ENCODE results near the gene PACRG.
A peak's percentile ranks its signal among the peaks of the same experiment; 100 is the strongest.
"Not testable (repeated sequence)": the region's sequence is repeated elsewhere in the genome, so short reads cannot be mapped to it uniquely, and the experiment has no call there.

Gene PACRG

DNA sequence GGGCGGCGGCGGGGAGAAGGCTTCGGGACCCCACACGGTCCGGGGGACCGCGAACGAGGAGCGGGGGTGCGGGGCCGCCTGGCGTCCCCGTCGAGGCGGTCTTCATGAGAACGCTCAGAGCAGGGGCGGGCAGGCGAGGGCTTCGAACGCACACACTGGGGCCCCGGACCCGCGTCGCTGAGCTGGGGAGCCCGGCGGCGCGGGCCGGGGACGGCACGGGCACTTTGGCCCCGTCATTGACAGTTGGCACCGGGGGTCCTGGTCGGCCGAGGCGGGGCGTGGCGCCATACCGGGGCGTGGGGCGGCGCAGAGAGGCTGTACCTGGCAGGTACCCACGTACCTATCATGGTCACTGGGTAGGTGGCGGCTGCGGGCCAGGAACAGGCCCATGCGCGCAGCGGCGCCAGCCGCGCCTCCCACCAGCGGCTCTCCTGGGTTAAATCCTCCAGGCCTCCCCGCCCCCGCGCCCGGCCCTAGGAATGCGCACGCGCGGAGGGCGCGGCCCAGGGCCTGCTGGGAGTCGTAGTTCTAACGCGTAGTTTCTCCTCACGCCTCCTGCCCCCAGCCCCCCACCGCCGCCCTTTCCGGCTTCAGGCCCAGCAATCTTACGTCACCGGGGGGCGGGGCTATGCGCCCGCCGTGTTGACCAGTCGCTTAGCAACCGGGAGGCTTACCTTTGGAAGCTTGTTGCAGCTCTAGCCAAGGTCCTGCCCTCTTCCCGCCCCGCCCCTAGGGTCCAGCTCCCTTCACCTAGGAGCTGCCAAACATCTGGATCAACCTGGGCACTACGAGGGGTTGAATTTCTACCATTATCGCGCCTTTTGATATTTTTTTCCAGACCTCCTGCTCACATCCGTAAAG lies at the start of gene PACRG, which contains the start of gene PRKN:
Gene PACRG, plus strand, starts transcription at position 653 of the 861 bp plus-strand sequence.
Gene PRKN, minus strand, starts transcription at position 445 of the 861 bp plus-strand sequence.
- peak; percentile 99 for DNase-seq (ENCODE audit: low spot score)

DNA sequence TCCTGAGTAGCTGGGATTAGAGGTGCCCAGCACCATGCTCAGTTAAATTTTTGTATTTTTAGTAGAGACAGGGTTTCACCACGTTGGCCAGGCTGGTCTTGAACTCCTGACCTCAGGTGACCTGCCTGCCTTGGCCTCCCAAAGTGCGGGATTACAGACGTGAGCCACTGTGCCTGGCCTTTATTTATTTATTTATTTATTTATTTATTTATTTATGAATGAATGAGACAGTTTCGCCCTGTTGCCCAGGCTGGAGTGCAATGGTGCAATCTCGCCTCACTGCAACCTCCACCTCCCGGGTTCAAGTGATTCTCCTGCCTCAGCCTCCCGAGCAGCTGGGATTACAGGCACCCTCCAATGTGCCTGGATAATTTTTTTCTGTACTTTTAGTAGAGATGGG lies 48.9 kb upstream of the PACRG start:
- not testable (repeated sequence) for DNase-seq (ENCODE audit: low spot score)

DNA sequence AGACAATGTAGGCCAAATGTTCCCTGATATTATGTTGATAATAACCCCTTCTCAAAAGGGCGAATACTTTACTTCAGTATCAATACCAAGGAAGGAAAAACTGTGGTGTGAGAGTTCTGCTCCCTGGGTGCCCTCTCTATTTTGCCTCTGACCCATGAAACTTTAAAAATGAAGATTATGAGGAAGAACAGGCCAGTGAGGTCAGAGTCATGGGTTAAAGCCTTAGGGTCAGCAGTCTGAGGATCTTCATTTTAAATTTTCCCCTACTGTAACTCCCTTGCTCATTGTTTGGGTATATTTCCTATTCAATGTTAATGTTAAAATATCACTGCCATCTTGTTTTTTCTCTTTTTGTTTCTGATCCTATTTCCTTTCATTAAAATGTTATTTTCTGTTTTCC lies 48.1 kb upstream of the PACRG start:
- DNase-seq (ENCODE audit: low spot score): no peak

DNA sequence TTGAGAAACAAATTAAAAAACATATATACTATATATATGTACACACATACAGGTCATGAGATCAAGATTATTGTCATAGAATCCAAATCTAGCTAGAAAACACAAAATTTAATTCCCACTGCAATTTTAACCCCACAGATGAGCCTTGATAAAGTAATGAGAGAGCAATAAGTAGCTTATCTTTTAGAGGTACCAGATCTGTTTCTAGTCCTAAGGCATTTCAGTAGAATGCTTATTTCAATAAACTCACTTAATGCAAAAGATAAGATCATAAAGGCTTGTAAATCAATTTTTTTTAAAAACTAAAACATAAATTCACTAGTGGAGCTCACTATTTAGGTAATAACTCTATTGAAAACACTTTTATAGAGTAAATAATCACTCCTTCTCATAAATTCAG lies 47.4 kb upstream of the PACRG start:
- no peak for DNase-seq (ENCODE audit: low spot score)

DNA sequence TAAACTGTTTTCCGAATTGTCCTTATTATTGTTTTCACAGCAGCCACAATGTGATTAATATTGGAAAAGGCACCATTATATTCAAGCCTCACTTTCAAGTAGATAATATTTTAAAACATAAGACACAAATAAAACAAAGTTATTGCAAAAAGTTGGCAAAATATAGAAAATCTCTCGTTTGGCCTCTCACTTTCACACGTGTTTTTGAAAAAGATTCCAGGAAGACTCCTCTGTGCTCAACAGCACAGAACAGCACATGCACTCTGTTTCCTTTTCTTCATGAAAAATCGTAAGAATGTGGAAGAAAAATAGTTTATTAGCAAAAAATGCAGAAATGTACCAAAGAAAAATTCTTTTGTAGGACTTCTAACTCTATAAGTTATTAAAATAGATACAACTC lies 46.9 kb upstream of the PACRG start:
- no peak for DNase-seq (ENCODE audit: low spot score)

DNA sequence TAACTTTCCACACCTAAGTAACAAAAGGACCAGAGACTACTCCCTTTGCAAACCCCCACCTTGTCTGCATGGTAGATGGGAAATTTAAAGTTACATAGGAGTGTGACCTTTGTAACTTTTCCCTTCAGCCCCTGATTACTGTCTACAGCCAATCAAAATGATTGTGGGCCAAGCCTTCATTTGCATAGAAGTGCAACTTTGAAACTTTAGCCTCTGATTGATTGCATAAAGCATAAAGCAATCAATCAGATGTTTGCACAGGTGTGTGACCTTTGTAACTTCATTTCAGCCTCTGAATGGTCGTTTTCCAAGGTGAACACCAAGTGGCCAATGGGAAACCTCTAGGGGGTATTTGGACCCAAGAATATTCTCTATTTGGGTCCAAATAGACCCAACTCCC lies 46.3 kb upstream of the PACRG start:
- DNase-seq (ENCODE audit: low spot score): no peak

DNA sequence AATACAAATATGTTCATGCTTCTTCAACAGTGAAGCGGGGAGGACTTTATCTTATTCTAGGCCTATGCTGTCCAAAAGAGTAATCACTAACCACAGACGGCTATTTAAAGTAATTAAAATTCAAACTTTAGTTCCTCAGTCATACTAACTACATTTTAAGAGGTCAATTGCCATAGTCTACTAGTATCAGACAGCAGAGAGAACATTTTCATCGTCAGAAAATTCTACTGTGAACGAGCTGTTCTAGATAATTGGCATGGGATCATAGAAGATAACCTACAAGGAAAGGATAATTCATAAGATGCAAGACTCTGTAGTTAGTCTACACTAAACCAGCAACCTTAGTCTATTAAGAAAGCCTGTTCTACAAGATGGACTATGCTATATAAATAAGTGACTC lies 44.6 kb upstream of the PACRG start:
- no peak for DNase-seq (ENCODE audit: low spot score)

DNA sequence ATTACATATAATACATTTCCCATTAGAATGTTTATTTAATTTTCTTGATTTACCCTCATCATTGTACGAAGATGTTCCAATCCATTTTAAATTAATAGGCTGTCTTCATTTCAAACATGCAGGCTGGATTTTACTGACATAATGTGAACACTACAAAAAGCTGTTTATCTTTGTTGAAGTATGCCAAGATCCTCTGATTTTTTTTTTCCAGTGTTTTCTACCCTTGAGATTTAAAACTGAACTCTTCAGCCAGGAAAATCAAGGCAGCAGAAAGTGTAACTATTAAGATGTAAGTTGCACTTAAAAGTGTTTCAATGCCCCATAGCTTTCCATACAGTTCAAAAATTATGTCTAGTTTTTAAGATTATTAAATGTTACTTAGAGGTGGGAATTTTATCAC lies 43.7 kb upstream of the PACRG start:
- no peak for DNase-seq (ENCODE audit: low spot score)

DNA sequence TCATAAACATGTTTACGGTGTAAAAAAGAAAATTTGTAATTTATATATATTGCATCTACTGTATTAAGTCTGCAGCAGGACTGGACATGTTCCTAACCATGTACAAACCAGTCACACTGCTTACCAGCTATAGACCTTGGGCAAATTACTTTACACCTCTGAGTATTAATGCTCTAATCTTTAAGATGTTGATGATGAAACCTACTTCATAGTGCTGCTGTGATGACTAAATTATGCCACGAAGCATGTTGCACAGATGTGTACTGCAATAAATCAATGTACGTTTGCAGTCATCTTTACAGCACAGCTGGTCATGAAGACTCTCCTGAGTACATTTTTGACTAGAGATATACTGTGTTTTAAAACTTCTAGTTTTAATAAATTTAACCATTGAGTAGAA lies 42.8 kb upstream of the PACRG start:
- DNase-seq (ENCODE audit: low spot score): no peak

DNA sequence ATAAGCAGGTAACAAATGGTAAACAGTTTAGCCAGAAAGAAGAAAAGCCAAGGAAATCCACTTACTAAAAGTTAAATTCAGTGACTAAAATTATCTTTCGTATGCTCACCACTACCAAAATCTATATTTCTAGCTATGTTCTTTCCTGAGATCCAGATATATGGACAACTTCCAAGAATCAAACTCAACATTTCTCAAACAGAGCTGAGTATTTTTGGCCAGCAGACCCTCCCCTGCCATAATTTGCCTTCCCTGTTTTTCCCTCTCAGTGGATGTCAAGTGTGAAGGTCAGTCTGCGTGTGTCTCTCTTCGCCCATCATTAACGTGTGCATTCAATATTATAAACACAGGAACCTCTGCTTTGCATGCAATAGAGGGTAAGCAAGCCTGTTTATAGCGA lies 42.2 kb upstream of the PACRG start:
- DNase-seq (ENCODE audit: low spot score): no peak

DNA sequence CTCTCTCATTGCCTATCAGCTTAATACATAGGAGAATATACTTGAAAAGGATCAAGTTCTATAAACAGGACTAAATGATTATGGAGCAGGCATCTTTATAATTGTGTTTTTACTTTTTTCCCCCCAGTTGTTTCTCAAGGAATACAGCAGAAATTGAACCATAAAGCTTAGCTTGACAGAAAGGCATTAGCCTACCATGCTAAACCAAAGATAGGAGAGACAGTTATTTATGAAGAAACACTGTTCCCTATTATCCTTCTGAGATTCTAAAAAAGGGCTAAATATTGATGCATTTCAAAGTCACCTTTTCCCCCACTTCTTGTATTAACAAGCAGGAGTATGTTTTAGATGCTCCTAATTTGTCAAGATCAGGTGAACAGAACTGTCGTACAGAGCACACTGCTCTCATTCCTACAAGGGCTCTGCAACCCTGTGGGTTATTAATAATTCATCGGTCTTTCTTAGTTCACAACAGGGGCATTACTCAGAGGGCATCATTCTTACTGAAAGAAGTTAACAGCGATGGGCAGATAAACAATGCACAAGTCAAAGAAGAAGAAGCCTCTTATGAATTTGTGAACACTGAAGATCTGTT lies 38.9 kb upstream of the PACRG start:
- DNase-seq (ENCODE audit: low spot score): no peak

DNA sequence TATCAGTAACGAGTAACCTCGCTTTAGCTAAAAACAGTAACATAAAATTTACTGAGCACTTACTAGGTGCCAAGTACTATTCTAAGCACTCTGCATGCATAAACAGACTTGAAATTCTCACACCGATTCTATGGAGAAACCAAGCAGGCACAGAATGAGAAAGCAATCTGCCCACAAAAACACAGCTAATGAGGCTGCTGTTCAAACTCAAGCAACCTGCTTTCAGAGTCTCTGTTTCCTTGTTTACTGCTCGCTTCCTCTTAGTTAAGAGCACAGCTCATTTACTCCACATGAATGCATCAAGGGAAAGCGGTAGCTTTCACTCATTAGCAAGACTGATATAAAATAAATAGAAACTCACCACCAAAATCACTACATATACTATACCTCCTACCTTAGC lies 37.6 kb upstream of the PACRG start:
- DNase-seq (ENCODE audit: low spot score): no peak

DNA sequence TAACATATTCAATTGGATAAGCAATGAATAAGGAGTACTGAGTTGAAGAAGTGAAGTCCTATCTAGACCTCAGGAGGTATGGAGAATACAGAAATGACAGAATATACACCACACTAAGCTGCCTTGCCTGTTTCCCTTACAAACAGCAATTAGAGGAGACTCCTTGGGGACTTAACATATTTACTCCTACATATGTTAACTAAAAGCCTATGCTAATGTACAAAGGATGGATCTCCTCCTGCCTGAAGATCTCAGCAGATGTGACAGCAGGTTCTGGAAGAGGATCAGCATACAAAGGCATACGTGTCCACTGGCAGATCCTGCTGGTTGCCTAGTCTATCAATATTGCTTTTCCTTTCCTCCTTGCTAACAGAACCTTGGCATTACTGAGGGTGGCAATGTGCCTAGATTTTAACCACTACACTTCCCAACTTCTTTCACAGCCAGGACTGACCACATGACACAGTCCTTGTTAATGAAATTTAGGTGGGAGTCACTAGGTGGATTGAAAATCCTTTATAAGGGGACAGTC lies 29.8 kb upstream of the PACRG start:
- DNase-seq (ENCODE audit: low spot score): no peak

DNA sequence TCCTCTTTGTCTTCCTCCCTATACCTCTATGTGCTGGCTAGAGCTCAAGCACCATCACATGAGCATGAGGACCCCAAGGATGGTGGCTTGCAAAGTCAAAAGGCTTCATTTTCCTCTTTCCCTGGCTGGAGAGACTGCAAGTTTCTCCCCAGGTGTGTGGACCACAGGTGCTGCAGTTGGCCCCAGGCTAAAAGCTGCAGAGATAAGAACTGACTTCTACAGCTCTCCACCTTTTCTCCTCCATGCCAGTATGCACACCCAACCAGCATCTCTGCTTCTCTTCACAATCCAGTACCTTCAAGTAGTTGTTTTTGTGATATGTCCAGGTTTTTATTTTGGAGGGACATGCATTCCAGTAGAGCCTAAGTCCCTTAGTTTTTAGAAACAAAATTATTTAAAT lies 29.3 kb upstream of the PACRG start:
- DNase-seq (ENCODE audit: low spot score): no peak

DNA sequence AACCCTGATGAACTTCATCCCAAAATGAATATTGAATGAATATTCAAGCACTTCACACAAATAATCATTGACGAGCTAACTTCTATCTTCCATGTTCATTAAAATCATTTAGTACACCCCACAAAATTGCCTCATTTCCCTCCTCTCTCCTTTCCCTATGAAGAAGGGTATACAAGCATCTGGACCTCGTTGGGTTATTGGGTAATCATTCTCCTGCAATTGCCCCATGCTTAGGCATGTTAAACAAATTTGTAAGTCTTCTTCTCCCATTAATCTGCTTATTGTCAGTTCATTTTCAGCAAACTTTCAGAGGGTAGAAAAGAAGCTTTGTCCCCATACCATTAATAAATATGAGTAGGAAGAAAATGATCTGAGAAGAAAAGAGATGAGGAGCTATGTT lies 27.8 kb upstream of the PACRG start:
- DNase-seq (ENCODE audit: low spot score): no peak

DNA sequence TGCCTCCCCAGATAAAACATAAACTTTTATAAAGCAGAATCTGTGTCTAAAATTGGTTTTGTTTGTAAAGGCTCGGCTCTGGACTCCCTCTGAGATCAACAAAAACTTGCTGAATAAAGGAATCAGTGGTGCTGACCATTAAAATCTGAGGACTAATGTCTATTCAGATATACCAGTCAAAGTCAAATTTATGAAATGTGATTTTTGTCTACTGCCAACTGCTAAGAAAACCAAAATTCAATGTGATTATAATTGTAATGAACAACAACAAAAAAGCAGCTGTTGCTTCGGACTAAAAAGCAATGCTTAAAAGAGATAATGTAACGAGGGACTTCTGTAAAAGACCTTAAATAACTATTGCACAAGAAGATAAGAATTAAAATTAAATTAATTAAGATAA lies 26.8 kb upstream of the PACRG start:
- no peak for DNase-seq (ENCODE audit: low spot score)

DNA sequence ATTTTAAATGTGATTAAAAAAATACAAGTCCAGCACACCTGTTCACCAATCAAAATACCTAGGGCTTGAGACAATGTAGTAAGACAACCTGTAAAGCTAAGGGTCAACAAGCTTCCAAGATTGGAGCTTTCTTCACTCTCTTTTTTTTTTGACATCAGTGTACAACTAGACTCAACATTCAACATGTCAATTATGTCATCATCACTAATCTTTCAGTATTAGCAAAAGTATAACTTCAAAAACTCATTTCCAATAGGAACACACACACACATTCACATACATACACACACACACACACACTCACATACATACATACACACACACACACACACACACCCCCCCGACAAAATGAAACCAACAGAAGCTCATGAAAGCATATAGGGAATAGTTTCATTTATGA lies 26.2 kb upstream of the PACRG start:
- no peak for DNase-seq (ENCODE audit: low spot score)

DNA sequence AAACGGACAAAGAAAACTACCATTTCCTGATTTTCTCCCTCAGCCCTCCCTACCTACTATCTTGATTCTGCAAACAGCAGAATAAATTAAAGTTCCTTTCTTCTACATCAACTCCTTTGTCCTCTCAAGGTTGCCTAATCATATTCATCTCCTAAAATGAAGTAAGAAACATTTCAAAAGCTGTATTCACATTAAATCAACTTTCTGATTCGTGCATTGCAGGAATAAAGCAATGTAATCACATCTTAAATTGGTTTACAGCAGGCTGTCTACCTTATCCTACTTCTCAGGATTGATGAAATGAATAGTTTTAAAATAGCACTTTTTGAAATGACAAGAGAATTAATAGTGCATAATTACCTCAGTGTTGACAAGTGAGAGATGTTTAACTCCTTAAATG lies 25.3 kb upstream of the PACRG start:
- DNase-seq (ENCODE audit: low spot score): no peak

DNA sequence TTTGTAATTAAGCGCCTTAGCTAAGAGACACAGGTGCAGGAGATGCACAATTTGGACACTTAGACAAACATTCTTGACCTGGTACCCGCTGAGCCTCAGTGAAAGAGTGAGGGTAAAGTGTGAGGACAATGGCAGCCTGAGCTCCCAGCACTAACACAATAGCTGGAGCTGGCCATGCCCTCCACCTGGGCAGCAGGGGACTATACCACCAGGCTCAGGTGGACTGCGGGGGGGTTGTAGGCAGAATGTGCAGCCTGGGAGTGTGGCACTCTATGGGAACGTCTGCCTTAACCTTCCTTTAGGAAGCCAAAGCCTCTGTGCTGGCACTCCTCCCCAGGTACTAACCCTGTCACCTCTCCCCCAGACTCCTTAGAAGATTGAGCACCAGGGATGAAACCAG lies 23.8 kb upstream of the PACRG start:
- DNase-seq (ENCODE audit: low spot score): no peak

DNA sequence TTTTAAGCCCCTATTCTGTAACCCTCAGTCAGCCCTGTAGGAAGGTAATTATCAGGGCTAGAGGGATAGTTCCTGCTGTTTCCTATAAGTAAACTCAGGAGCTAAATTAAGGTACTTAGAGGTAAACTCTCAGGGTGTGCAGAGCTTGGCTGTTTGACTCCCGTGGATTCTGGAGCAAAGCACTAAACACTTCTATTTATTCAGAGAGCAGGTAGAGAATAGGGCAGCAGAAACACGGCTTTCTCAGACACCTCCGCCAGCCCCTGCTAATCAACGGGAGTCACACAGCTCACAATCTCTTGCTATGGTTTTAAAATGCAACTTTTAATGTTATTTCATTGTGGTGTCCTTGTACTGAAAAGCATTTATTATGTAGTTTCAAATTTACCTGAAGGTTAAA lies 22.0 kb upstream of the PACRG start:
- no peak for DNase-seq (ENCODE audit: low spot score)

DNA sequence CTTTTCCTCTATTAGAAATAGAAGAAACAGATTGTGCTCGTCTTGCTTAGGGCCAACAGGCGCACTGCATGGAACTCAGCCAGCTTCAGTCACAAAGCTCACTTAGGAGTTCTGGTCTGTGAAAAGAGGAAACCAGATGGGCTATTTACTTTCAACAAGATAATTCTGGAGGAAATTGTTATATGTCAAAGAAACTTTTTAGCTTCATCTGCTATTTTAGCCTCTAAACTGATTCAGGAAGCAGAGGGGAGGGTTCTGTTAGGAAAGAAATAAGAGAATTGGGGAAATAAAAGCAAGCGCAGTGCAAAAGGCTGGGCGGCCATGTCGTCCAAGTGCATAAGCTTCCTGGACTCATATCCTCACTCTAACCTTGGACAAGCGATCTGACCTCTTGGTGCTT lies 21.5 kb upstream of the PACRG start:
- DNase-seq (ENCODE audit: low spot score): no peak

DNA sequence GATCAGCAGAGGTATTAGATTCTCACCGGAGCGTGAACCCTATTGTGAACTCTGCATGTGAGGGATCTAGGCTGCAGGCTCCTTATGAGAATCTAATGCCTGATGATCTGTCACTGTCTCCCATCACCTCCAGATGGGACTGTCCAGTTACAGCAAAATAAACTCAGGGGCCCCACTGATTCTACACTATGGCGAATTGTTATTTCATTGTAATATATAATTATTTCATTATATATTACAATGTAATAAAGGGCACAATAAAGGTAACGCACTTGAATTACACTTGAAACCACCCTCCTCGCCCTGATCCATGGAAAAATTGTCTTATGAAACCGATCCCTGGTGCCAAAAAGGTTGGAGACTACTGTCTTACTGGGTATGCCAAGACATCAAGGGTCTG lies 18.8 kb upstream of the PACRG start:
- no peak for DNase-seq (ENCODE audit: low spot score)

DNA sequence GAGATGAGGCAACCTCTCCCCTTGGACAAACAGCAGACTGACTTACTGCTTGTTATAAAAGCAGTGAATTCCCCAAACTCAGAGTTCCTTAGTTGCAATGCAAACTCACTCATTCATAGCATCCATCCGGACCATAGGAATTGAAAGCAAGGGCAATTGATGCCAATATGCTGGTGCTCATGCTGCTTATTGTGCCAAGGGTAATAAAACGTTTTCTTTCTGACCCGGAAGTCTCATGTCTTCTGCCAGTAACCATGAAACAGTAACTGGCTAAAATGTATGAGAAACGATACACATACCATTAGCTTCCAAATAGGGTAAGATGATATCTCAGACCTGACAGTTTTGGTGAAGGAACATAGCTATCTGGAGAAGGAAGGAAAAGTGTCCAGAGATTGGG lies 18.3 kb upstream of the PACRG start:
- no peak for DNase-seq (ENCODE audit: low spot score)

DNA sequence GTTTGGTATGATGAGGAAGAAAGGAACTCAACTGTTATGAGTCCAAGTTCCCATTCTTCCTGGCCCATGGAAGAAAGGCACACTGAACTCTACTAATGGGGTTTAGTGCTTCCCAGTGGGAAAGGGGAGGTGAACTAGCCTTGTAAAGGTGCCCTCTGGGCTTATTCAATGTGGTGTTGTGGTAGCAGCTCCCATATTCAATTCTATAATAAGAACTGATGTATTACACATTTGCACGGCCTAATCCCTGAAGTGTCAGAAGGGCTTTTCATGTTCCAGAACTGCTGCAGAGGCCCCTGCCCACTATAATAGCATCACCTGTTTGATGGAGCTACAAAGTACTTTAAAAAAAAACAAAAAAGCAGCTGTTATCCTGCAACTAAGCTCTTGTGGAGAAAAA lies 17.4 kb upstream of the PACRG start:
- DNase-seq (ENCODE audit: low spot score): no peak

All from GM03348 (cell line).